ENCODE results near the gene CSTB.

DNA sequence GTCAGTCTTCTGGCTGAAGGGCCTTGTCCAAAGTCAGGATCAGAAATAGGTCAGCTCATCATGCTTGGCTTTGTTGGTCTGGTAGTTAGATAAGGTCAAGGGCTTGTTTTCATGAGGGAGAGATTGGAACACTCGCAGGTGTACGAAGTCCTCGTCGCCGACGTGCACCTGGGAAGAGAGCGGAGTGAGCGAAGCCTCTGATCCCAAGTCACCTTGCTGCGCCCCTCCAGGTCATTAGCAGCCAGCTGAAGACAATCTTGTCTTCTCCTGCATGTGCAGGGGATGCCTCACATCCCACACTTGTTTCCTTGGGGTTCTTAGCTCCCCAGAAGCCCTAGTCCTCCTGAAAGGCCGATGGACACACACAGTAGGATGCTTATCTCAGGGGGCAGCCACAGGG lies 1.9 kb downstream of the CSTB start:
- TF ChIP-seq, protein P1, sequence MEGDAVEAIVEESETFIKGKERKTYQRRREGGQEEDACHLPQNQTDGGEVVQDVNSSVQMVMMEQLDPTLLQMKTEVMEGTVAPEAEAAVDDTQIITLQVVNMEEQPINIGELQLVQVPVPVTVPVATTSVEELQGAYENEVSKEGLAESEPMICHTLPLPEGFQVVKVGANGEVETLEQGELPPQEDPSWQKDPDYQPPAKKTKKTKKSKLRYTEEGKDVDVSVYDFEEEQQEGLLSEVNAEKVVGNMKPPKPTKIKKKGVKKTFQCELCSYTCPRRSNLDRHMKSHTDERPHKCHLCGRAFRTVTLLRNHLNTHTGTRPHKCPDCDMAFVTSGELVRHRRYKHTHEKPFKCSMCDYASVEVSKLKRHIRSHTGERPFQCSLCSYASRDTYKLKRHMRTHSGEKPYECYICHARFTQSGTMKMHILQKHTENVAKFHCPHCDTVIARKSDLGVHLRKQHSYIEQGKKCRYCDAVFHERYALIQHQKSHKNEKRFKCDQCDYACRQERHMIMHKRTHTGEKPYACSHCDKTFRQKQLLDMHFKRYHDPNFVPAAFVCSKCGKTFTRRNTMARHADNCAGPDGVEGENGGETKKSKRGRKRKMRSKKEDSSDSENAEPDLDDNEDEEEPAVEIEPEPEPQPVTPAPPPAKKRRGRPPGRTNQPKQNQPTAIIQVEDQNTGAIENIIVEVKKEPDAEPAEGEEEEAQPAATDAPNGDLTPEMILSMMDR (conservative IDR thresholded peaks at IDR 0.05; ENCODE audit: low read length): no peak
- TF ChIP-seq EZH2phosphoT487 (IDR thresholded peaks at IDR 0.05; ENCODE audit: borderline replicate concordance): no peak

All from Loucy (cell line).